Retinal pigment epithelial cell (primary cell): Measurements from ENCODE around the gene SLC35G1.

Experiments
- DNase-seq: peaks from one replicate; pipeline ENCODE4 v3.0.0-alpha.2; 2010; ENCODE audit warnings: low read depth
- H3K4me3 ChIP-seq: 2 replicates; pipeline ENCODE4 v1.5.1; 2011; ENCODE audit warnings: mild to moderate bottlenecking, low read length, control low read depth, moderate library complexity
- TF ChIP-seq, protein P1 (sequence below): conservative IDR thresholded peaks from 2 replicates; pipeline ENCODE4 v1.5.1; 2011; ENCODE audit warnings: low read depth, low read length, control low read depth, inconsistent platforms

SLC35G1 gene

GRCh38 chr10:93854975-93855374 is 38.8 kb upstream of the SLC35G1 start:
- no peak overlapping the region for H3K4me3 ChIP-seq
- DNase-seq, result no peak
- TF ChIP-seq, protein P1, sequence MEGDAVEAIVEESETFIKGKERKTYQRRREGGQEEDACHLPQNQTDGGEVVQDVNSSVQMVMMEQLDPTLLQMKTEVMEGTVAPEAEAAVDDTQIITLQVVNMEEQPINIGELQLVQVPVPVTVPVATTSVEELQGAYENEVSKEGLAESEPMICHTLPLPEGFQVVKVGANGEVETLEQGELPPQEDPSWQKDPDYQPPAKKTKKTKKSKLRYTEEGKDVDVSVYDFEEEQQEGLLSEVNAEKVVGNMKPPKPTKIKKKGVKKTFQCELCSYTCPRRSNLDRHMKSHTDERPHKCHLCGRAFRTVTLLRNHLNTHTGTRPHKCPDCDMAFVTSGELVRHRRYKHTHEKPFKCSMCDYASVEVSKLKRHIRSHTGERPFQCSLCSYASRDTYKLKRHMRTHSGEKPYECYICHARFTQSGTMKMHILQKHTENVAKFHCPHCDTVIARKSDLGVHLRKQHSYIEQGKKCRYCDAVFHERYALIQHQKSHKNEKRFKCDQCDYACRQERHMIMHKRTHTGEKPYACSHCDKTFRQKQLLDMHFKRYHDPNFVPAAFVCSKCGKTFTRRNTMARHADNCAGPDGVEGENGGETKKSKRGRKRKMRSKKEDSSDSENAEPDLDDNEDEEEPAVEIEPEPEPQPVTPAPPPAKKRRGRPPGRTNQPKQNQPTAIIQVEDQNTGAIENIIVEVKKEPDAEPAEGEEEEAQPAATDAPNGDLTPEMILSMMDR, result no peak

DNA sequence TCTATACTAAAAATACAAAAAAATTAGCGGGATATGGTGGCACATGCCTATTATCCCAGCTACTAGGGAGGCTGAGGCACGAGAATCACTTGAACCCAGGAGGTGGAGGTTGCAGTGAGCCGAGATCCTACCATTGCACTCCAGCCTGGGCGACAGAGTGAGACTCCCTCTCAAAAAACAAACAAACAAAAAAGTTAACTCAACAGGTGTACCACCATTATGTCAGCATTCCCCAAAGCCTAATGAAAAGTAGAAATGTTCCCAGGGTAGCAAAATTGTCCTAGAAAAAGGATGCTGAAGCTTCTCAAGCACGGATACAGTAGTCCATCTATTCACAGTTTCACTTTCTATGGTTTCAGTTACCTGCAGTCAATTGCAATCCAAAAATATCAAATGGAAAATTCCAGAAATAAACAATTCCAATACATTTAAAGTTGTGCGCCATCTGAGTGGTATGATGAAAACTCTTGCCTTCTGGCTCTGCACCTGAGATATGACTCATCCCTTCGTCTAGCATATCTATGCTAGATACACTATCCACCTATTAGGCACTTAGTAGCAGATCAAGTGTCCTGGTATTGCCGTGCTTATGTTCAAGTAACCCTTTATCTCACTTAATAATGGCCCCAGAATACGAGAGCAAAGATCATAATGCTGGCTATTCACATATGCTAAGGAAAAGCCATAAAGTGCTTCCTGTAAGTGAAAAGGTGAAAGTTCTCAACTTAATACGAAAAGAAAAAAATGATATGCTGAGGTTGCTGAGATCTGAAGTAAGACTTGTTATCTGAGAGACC is 37.2 kb upstream of the SLC35G1 start:
- TF ChIP-seq, protein P1, result no peak
- no peak for DNase-seq
- no peak overlapping the region for H3K4me3 ChIP-seq

DNA sequence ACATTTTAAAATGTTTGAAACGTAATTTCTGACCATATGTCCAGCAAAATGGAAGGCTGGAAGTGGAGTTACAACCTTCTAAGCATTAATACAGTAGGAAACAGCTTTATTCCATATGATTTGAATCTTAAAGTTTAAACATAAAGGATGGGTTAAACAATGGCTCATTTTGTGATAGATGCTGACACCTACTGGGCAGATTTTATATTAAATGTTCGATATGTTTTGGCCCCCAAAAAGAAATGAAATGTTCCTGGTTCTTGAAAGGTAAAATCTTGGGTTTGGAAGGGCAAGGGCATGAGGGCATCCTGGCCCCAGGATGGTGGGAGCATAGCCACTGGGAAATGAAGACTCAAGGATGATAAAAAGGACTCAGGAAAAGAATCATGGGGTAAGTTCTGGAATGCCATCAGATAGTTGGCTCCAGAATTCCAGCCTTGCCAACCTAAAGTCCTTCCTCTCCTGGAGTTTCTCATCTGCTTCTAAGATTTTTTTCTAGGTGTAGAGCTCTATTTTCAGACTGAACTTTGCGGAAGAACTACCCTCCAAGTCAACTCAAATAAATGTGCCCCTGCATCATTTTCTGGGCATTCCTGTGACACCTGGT is 34.6 kb upstream of the SLC35G1 start:
- TF ChIP-seq, protein P1, result peak; percentile 42
- no peak for DNase-seq

GRCh38 chr10:93861825-93862224 is 32.0 kb upstream of the SLC35G1 start:
- no peak for DNase-seq
- H3K4me3 ChIP-seq, result no peak overlapping the region
- TF ChIP-seq, protein P1, result no peak

More for the DNA sequence above, 34.6 kb upstream of the SLC35G1 start:
- H3K4me3 ChIP-seq, result no peak overlapping the region

DNA sequence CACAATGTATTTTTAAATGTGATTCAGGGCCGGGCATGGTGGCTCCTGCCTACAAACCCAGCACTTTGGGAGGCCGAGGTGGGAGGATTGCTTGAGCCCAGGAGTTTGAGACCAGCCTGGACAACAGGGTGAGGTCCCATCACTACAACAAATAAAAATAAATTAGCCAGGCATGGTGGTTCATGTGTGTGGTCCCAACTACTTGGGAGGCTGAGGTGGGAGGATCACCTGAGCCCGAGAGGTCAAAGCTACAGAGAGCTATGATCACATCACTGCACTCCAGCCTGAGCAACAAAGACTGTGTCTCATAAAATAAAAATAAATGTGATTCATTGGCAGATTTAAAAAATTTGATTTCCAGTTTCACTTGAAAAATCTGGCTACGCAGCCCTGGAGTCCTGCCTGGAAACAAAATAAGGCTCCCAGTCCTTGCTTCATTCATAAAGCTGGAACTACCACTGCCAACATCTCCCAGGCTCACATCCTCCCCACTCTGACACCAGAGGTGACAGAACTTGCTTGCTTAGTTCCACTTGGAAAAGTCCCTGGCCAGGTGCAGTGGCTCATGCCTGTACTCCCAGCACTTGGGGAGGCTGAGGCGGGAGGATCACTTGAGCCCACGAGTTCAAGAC is 27.9 kb upstream of the SLC35G1 start:
- H3K4me3 ChIP-seq, result no peak overlapping the region
- TF ChIP-seq, protein P1, result no peak
- no peak for DNase-seq

DNA sequence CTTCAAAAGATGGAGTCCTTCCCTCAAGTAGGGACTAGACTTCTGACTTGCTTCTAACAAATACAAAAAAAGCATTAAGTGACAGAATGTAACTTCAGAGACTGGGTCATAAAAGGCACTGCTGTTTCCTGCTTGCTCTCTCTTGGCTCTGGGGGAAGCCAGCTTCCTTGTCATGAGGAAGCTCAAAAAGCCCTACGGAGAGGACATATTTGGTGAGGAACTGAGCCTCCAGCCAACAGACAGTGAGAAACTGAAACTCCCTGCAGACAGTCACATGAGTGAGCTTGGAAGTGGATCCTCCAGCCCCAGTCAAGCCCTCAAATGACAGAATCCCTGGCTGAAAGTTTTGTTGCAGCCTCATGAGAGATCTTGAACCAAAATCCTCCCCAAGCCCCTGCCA is 26.3 kb upstream of the SLC35G1 start:
- TF ChIP-seq, protein P1, result no peak
- no peak overlapping the region for H3K4me3 ChIP-seq
- DNase-seq, result no peak
